Stimulated activated naive CD4-positive, alpha-beta T cell (primary cell): Measurements from ENCODE around the gene SPAG16.

Experiments used
- DNase-seq, 6 experiments: peaks; one replicate each; lab custom pipeline; 2025; lab: John Stamatoyannopoulos, UW

SPAG16 gene

DNA sequence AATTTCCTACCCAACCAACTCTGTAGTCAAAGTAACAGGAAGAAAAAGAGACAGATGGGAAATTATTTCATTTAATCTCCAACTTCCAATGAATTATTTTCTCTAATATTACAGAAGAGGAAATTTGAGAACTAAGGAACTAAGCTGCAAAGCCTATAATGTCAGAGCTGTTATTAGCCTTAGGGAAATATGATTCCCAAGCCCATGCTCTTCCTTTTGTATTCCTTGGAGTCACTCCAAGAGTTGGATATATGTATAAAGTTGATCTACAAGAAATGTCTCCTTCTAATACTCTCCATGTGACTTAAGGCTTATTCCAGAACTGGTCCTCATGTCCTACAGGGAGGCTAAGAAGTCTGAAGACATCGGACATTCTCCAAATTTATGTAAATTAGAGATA lies 1095.0 kb downstream of the SPAG16 start:
- DNase-seq: no peak

DNA sequence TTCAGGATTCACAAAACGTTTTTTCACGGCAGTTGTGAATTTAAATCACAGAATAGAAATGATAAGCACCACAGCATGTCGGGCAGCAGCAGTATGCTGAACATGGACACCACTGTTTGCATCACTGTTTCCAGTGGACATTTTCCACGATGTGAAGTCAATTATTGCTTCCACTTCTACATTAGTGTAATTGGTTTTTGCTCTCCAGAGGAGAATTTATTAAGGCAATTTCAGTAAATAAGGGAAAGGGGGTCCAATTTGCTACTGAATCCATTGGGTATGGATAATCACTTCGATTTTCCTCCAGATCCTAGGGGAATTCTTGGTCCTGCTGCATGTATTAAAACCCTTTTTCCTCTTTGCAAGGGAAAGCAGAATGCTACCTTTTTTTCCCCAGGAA lies 1096.4 kb downstream of the SPAG16 start:
- no peak for DNase-seq

DNA sequence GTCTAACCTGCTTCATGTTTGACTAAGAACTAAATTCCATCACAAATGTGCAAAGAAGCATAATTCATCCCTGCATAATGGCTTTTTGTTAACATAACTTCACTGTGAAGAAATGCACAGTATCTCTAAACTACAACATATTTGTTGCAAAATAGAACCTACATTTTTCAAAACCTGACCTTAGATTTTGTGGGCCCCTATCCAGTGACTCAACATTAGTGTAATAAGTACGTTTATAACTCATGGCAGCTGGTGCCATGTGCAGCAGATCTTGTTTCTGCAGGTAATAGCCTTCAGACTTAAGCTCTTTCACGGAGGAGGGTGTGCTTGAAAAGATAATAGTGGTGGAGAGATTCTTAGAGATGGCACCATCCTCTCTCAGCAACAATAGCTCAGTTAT lies 1098.0 kb downstream of the SPAG16 start:
- DNase-seq: no peak

DNA sequence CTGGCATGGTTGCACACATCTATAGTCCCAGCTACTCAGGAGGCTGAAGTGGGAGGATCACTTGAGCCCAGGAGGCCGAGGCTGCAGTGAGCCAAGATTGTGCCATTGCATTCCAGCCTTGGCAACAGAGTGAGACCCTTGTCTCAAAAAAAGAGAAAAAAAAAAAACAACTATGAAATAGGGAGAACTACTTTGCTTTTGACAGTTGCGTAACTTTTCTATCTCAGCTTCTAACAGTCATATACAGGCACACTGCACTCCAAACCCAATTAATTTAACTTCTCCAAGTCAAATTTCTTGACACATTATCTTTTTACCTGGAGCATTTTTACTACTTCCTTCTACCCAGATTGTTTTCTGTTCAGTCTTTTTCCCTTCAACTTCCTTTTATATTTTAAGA lies 1102.5 kb downstream of the SPAG16 start:
- DNase-seq: no peak

DNA sequence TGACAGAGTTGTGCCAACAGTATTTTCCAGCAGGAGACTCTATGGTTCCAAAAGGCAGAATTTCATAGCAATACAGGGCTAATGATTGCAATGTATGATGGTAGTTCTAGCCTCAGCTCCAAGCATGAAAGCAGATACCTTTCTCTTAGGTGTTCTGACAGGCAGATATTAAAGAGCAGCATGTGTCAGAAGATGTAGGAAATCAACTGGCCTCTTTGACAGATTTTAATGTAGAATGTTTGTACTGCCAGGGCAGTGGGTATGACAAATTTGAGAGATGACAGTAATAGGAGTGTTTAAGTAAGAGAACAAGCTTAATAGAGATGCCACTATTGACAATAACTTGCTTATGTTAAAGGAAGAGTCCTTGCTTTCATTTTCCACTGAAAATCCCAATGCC lies 1105.1 kb downstream of the SPAG16 start:
- DNase-seq: no peak

DNA sequence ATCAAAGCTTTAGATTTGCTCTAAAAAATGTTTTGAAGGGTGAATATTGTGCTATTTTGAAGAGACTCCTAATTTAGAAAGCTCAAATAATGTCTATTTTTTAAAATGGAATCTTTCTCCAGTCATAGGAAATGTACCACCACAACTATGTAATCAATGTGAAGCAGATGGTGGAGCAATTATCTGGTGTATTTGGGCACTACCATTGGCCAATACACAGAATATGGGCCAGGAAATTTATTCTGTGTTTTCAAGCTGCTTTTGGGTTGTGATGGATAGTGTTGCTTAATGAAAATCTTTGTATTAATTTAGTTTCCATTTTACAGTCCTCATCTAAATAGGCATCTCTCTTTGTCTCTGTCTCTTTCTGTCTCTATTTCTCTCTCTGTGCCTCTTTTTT lies 1109.5 kb downstream of the SPAG16 start:
- no peak for DNase-seq

DNA sequence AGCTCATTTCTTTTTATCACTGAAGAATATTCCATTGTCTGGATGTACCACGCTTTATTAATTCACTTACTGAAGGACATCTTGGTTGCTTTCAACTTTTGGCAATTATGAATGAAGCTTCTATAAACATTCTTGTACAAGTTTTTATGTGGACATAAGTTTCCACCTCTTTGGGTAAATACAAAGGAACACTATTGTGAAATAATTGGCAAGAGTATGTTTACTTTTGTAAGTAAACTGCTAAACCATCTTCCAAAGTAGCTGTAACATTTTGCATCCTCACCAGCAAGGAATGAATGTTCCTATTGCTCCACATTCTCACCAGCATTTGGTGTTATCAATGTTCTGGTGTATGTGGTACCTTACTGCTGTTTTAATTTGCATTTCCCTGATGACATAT lies 1110.8 kb downstream of the SPAG16 start:
- DNase-seq: no peak

DNA sequence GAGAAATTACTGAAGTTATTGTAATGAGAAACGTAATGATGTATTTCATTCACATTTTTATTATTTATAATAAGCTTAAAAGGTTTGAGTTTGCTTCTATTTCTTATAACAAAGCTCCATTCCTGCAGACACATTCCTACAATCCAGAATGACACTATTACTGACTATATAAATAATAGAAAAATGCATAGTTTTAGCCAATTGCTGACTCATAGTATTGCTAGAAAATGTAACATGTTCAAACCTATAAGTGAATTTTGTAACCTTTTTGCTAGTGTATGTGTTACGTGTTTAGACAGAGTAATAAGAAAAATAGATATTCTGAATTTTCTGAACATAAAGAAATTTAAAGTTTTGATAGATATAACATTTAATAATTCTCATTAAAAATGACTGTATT lies 1117.3 kb downstream of the SPAG16 start:
- DNase-seq: no peak

DNA sequence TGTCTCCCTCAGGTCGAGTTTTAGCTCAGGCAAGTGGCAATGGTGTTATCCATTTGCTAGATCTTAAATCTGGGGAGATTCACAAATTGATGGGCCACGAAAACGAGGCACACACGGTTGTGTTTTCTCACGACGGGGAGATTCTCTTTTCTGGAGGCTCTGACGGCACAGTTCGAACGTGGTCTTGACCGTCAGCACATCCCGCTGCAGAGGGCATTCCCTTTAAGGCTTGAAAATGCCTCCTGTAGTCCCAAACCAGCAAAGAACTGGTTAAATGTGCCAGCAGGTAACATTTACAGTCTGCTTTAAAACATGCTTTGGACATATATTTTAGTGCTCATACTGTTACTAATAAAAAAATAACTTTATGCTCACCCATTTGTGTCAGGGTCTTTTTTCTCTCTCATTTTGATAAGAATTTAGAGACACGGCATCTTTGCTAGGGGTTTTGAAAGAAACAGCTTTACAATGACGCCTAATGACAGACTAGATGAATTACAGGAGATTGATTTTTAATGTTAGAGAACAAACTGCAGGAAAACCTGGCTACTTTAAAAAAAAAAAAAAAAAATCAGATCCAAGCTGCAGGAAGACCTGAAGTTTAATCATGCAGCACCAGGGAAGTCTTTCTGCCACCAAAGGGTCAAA lies 1126.0 kb downstream of the SPAG16 start:
- DNase-seq: no peak

DNA sequence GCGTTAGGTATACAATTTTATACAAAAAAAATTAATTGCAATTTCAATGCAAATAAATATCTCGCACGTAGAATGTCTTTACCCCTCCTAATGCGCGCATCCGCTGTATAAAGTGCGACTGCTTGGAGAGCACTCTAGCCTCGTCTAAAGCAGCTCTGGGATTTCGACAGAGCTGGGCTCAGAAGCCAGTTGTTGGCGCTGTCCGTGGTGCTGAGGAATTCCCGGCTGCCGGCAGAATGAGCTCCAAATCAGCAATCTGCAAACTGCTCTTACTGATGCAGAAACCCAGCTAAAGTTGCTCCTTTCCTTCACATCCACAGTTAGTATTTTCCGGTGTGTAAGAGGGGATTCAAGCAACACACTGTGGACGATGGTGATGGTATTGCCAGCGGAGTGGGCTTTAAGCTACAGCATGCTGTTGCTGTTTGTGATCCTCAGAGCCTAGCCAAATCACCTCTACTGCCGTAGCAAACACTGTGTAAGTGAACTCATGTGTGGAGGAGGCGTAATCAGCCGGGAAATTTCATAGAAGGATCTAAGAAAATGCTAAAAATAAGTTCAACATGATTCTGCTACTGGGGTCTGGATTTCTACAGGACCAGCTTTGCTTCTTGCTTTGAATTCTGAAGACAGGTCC lies 1126.8 kb downstream of the SPAG16 start, which contains the start of gene VWC2L:
TSS of gene VWC2L (plus strand) at position 137 of the 637 bp plus-strand sequence. CDS start 3,140 bp downstream, outside the sequence.
- DNase-seq: peak in 2 of 6 experiments; percentile 4 to 8

DNA sequence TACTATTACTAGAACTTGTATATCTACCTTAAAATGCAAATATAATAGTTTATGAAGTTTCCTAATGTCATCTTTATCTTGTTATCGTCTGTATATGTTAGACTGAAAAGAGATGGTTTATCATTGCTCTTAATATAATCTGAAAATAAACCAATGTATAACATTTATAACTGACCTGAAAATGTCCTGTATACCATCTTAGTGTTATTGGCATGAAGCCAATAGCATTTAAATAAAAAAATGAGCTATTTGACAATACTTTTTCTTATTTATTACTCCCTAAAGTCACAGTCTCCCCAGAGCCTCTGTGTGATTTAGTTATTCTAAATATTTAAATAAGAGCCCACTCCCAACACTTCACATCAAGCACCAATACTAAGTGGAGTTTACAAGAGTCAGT lies 1128.4 kb downstream of the SPAG16 start:
- DNase-seq: no peak

DNA sequence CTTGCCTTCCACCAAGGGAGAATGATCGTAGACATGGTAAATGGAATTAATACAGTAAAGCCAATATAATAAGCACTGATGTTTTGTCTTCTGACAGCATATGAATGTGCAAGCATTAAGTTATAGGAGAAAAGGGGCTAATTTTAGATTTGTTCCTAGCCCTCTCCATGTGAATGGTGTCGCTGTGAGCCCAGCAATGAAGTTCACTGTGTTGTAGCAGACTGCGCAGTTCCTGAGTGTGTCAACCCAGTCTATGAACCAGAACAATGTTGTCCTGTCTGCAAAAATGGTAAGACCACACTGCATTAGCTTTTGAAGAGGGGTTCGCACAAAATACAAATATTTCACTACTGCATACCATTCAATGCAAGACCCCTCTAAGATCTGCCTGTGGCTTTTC lies 1152.2 kb downstream of the SPAG16 start:
- no peak for DNase-seq

DNA sequence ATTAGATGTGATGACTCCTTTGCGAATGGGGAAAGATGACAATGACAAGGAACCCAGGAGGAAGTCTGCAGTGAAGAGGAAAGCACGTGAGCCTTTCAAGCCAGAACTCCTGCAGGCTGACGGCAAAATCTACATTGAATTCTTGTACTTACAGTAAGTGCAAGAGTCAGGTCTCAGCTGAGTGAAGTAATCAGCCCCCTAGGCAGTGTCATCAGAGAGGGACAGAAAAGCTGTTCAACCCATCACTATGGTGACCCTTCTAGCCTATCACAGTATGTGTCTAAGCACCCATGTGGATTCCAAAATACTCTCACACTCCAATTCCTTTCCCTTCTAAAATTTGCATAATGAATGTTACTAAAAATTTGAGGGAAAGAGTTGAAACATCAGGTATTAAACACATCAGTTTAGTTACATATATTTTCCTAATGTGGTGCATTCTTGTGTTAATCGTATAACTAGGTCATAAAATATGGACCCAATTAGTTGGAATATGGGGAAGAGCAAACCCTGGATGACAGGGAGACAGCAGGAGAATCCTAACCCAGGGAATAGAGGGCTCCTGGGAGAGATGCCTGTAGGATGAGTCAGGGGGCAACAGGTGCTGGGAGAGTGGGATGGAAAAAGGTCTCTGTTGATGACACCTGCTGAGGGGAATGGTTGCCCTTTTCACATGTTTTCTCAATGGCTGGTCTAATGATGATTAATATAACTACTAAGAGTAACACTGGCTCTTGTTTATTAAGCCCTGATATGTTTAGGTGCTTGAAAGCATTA lies 1166.0 kb downstream of the SPAG16 start:
- no peak for DNase-seq

DNA sequence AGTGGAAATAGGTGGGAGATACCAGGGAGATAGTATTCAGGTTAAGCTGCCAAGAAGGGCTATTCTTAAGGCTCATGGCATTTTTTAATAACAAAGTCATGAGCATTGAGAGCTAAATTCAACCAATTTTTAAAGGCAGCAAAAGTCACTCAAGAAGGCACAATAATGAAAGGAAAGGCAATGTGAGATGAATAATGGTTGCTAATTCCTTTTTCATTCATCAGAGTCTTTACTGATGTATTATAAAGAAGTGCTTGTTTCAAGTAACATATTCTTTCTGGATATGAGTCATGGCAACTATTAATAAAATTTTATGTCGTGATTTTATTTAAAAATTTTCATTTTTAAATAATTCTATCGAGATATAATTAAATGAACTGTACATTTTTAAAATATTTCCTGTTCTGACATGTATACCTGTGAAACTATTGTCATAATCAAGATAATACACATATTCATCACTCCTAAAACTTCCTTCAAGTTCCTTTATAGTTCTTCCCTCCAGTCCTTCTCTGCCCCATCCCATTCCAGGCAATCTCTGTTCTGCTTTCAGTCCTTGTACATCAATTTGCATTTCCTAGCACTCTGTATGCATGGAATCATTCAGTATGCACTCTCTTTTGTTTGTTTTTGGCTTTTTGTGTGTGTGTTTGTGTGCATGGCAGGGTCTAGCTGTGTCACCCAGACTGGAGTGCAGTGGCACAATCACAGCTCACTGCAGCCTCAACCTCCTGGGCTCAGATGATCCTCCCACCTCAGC lies 1167.4 kb downstream of the SPAG16 start:
- DNase-seq: no peak
